GM23338 (cell line): ENCODE data around the gene HIVEP3. TPM values are rescaled to one million over a fixed set of nuclear protein-coding genes. Genes with fewer than 3 reads are reported as not detected.

Experiments
- CREB1 ChIP-seq: fragments of 250-450 bp; sonication (Bioruptor Pico); IDR thresholded peaks from 2 replicates; pipeline ENCODE4 v1.5.0; 2020; ENCODE audit warnings: low read depth, mild to moderate bottlenecking, moderate library complexity
- REST ChIP-seq: IDR thresholded peaks from one replicate; pipeline ENCODE4 v1.6.1; 2018; ENCODE audit warnings: antibody characterized with exemption; ENCODE audit not compliant: unreplicated experiment
- STAT1 ChIP-seq: IDR thresholded peaks from one replicate; pipeline ENCODE4 v1.6.1; 2016; ENCODE audit warnings: antibody characterized with exemption; ENCODE audit not compliant: unreplicated experiment
- ZNF114 ChIP-seq: fragments of 250-450 bp; sonication (Bioruptor Pico); IDR thresholded peaks from 2 replicates; pipeline ENCODE4 v1.5.0; 2020; ENCODE audit warnings: mild to moderate bottlenecking, moderate library complexity
- ZNF462 ChIP-seq: fragments of 250-450 bp; sonication (Bioruptor Pico); IDR thresholded peaks from 2 replicates; pipeline ENCODE4 v1.5.0; 2020; ENCODE audit warnings: mild to moderate bottlenecking, moderate library complexity
- polyA plus RNA-seq: library from polyadenylated mRNA; unstranded; fragments of >200 nt; fragmentation: Nextera tagmentation; extraction: Ambion mirVana; gene quantifications from 2 replicates; pipeline ENCODE4 v1.2.1, GENCODE V29; 2016
- total RNA-seq: library from RNA; depleted of rRNA; stranded (reverse); fragments of >200 nt; shearing (Covaris generic); gene quantifications from 2 replicates; pipeline ENCODE4 v1.2.3, GENCODE V29; 2014
- TF ChIP-seq, protein P1 (sequence below), 2 experiments: fragments of 200-600 bp in 1 of 2; sonication (generic) in 1 of 2; conservative IDR thresholded peaks; 2 replicates each; pipeline versions ENCODE4 v1.5.1 to v1.6.1; 2016 to 2017; ENCODE audit warnings: antibody characterized with exemption in 2 of 2, low read depth in 2 of 2, mild to moderate bottlenecking in 2 of 2, moderate library complexity in 1 of 2

The HIVEP3 gene
- total and polyA plus RNA-seq, 2 experiments from 2014 or later, result 0.14 to 0.24 TPM

DNA sequence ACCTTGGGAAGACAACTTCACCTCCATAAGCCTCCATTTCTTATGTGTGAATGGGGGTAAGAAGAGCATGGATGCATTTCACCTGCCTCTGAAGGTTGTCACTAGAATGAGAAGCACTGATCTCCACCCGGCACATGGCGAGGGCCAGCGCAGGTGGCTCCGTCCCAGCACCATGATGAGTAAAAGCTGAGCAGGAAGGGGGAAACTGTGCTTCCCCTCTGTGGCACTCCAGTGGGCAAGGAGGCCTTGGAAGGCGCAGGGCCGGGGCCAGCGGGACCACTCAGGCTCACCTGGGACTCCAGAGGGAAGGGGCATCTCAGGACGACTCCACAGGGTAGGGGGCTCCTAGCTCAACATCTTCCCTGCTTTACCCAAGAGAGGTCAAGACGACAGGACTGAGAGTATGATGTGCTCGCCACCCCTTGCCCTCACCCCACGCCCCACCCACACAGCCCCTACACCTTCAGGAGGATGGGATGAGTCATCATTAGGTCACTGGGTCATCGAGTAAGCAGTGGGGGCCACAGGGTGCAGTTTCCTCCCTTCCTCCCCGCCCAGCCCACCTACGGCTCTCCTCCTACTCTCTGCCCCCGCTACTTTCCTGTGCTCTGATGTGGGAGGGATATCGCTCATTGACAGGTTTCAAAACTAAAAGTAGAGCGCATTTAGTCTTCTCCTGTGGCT is 112.1 kb downstream of the HIVEP3 start (continued):
- TF ChIP-seq ZNF462 (CRISPR knock-in tag) (no peak), STAT1 (no peak), ZNF114 (CRISPR knock-in tag) (no peak), REST (no peak), CREB1 (CRISPR knock-in tag) (no peak)
- TF ChIP-seq, protein P1, sequence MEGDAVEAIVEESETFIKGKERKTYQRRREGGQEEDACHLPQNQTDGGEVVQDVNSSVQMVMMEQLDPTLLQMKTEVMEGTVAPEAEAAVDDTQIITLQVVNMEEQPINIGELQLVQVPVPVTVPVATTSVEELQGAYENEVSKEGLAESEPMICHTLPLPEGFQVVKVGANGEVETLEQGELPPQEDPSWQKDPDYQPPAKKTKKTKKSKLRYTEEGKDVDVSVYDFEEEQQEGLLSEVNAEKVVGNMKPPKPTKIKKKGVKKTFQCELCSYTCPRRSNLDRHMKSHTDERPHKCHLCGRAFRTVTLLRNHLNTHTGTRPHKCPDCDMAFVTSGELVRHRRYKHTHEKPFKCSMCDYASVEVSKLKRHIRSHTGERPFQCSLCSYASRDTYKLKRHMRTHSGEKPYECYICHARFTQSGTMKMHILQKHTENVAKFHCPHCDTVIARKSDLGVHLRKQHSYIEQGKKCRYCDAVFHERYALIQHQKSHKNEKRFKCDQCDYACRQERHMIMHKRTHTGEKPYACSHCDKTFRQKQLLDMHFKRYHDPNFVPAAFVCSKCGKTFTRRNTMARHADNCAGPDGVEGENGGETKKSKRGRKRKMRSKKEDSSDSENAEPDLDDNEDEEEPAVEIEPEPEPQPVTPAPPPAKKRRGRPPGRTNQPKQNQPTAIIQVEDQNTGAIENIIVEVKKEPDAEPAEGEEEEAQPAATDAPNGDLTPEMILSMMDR (conservative IDR thresholded peaks at IDR 0.05; ENCODE audit: low read depth in 2 of 2), result no peak
